HCT116 (cell line): Measurements from ENCODE around the gene GATB. TPM values are rescaled to one million over a fixed set of nuclear protein-coding genes. Genes with fewer than 3 reads are reported as not detected.

Experiments used
- ATAC-seq: fragments of 200-7000 bp; cut with Tn5 transposase; 2 replicates; pipeline ENCODE4 v1.9.1; 2020; ENCODE audit warnings: mild to moderate bottlenecking, moderate library complexity
- BruUV-seq: library from RNA; stranded (reverse); fragments of 400-500 nt; replicated peaks from 2 replicates; lab custom pipeline; 2021; lab: Mats Ljungman, UMichigan
- CTCF ChIA-PET: fragments of 300-600 bp; sonication (Branson Sonifier 250); formaldehyde crosslinking; loops from one replicate; lab custom pipeline; 2021; ENCODE audit warnings: antibody characterized with exemption; lab: Charles Lee
- POLR2A ChIA-PET: fragments of 300-600, 350-600 bp; sonication (Branson Sonifier 250); formaldehyde crosslinking; loops from one replicate; lab custom pipeline; 2021; ENCODE audit warnings: antibody characterized with exemption; lab: Charles Lee
- RAD21 ChIA-PET, 2 experiments: fragments of 300-600 bp; sonication (Branson Sonifier 250); formaldehyde crosslinking; loops; one replicate each; lab custom pipeline; 2023; ENCODE audit warnings: low total read pairs in 2 of 2; ENCODE audit not compliant: uncharacterized antibody in 2 of 2, unreplicated experiment in 2 of 2, low non-redundant PET in 1 of 2; lab: Charles Lee
- DNase-seq: peaks from one replicate; pipeline ENCODE4 v3.0.0-alpha.2; 2010; ENCODE audit warnings: low read depth, low spot score
- H2AFZ ChIP-seq: fragments of 200-600 bp; shearing (Covaris generic), sonication (generic); 2 replicates; pipeline ENCODE4 v1.6.1; 2017; ENCODE audit warnings: low read depth, mixed run types, mixed read lengths, antibody characterized with exemption, low read length; ENCODE audit not compliant: poor library complexity, severe bottlenecking
- H3K27ac ChIP-seq: 2 replicates; pipeline ENCODE4 v1.5.1; 2012; ENCODE audit warnings: low read depth, low read length
- H3K27me3 ChIP-seq: fragments of 200-600 bp; sonication (generic); 2 replicates; pipeline ENCODE4 v1.6.1; 2016; ENCODE audit warnings: mixed run types, low read length, mixed read lengths; ENCODE audit not compliant: insufficient read depth
- H3K36me3 ChIP-seq, 2 experiments: fragments of 200-500 bp in 1 of 2; fragments of 200-600 bp in 1 of 2; sonication (Bioruptor generic) in 1 of 2; sonication (generic) in 1 of 2; 2 replicates each; pipeline versions ENCODE4 v1.5.1 to v1.6.1; 2014 to 2016; ENCODE audit warnings: low read length in 2 of 2, inconsistent platforms in 1 of 2, mixed read lengths in 1 of 2, mixed run types in 1 of 2; ENCODE audit not compliant: insufficient read depth in 2 of 2, control insufficient read depth in 1 of 2
- H3K4me1 ChIP-seq, 2 experiments: fragments of 200-600 bp in 1 of 2; sonication (generic) in 1 of 2; 2 replicates each; pipeline versions ENCODE4 v1.5.1 to v1.6.1; 2012 to 2017; ENCODE audit warnings: low read length in 2 of 2, inconsistent platforms in 1 of 2, mild to moderate bottlenecking in 1 of 2, mixed read lengths in 1 of 2, mixed run types in 1 of 2, moderate library complexity in 1 of 2; ENCODE audit not compliant: insufficient read depth in 2 of 2, control insufficient read depth in 1 of 2
- H3K4me2 ChIP-seq: fragments of 200-600 bp; sonication (generic); 2 replicates; pipeline ENCODE4 v1.6.1; 2017; ENCODE audit warnings: mixed run types, low read length, mixed read lengths
- H3K4me3 ChIP-seq, 2 experiments: fragments of 200-600 bp in 1 of 2; sonication (generic) in 1 of 2; replicated peaks in 1 of 2; 2 replicates each; pipeline ENCODE4 v1.5.1; 2011 to 2016; ENCODE audit warnings: low read length in 2 of 2, control low read depth in 1 of 2, low read depth in 1 of 2, mild to moderate bottlenecking in 1 of 2, mixed read lengths in 1 of 2, mixed run types in 1 of 2
- H3K79me2 ChIP-seq: fragments of 200-600 bp; sonication (generic); 2 replicates; pipeline ENCODE4 v1.6.1; 2017; ENCODE audit warnings: mild to moderate bottlenecking, mixed run types, low read length, moderate library complexity, mixed read lengths; ENCODE audit not compliant: insufficient read depth
- H3K9ac ChIP-seq: fragments of 200-600 bp; sonication (generic); 2 replicates; pipeline ENCODE4 v1.6.1; 2016; ENCODE audit warnings: low read length, mixed read lengths
- H3K9me2 ChIP-seq: fragments of 200-600 bp; sonication (generic), shearing (Covaris generic); 2 replicates; pipeline ENCODE4 v1.6.1; 2017; ENCODE audit warnings: mixed run types, mild to moderate bottlenecking, moderate library complexity; ENCODE audit not compliant: insufficient read depth
- H3K9me3 ChIP-seq, 2 experiments: fragments of 200-500 bp in 1 of 2; fragments of 200-600 bp in 1 of 2; sonication (Bioruptor generic) in 1 of 2; sonication (generic) in 1 of 2; 2 replicates each; pipeline ENCODE4 v1.6.1; 2014 to 2017; ENCODE audit warnings: low read length in 2 of 2, mixed read lengths in 2 of 2, inconsistent platforms in 1 of 2, low read depth in 1 of 2, mild to moderate bottlenecking in 1 of 2, mixed run types in 1 of 2, moderate library complexity in 1 of 2; ENCODE audit not compliant: control insufficient read depth in 1 of 2, insufficient read depth in 1 of 2
- H4K20me1 ChIP-seq: fragments of 200-600 bp; sonication (generic), shearing (Covaris generic); 2 replicates; pipeline ENCODE4 v1.6.1; 2017; ENCODE audit warnings: mixed run types, mild to moderate bottlenecking, moderate library complexity; ENCODE audit not compliant: insufficient read depth
- ATF3 ChIP-seq: IDR thresholded peaks from 2 replicates; pipeline ENCODE4 v1.6.1; 2012
- CBX3 ChIP-seq: IDR thresholded peaks from 2 replicates; pipeline ENCODE4 v1.6.1; 2012; ENCODE audit warnings: low read depth
- CEBPB ChIP-seq: IDR thresholded peaks from 2 replicates; pipeline ENCODE4 v1.6.1; 2012; ENCODE audit warnings: low read depth
- CTCF ChIP-seq, 3 experiments: fragments of 200-600 bp in 1 of 3; sonication (generic) in 1 of 3; IDR thresholded peaks in 2 of 3; conservative IDR thresholded peaks in 1 of 3; 2 replicates each; pipeline ENCODE4 v1.5.1; 2012 to 2017; ENCODE audit warnings: low read depth in 2 of 3, low read length in 2 of 3, antibody characterized with exemption in 1 of 3, borderline replicate concordance in 1 of 3, control low read depth in 1 of 3, mild to moderate bottlenecking in 1 of 3, mixed read lengths in 1 of 3, mixed run types in 1 of 3, moderate library complexity in 1 of 3; ENCODE audit not compliant: insufficient read depth in 1 of 3
- ELF1 ChIP-seq: IDR thresholded peaks from 2 replicates; pipeline ENCODE4 v1.6.1; 2012; ENCODE audit warnings: low read depth, borderline replicate concordance
- EZH2 ChIP-seq: fragments of 200-600 bp; sonication (generic); IDR thresholded peaks from 2 replicates; pipeline ENCODE4 v1.6.1; 2017; ENCODE audit warnings: antibody characterized with exemption, mixed run types
- POLR2A ChIP-seq: IDR thresholded peaks from 2 replicates; pipeline ENCODE4 v1.7.0; 2011; ENCODE audit warnings: borderline replicate concordance; ENCODE audit not compliant: insufficient read depth, insufficient read length; ENCODE audit errors: extremely low read depth
- POLR2AphosphoS5 ChIP-seq: IDR thresholded peaks from 2 replicates; pipeline ENCODE4 v1.6.1; 2011; ENCODE audit warnings: mild to moderate bottlenecking, low read depth, low read length, moderate library complexity
- RAD21 ChIP-seq: IDR thresholded peaks from 2 replicates; pipeline ENCODE4 v1.6.1; 2012; ENCODE audit warnings: low read depth, mild to moderate bottlenecking
- SP1 ChIP-seq: IDR thresholded peaks from 2 replicates; pipeline ENCODE4 v1.6.1; 2012; ENCODE audit warnings: low read depth
- SRF ChIP-seq: IDR thresholded peaks from 2 replicates; pipeline ENCODE4 v1.6.1; 2012; ENCODE audit warnings: low read depth
- ZFX ChIP-seq: fragments of 450-650 bp; IDR thresholded peaks from 2 replicates; pipeline ENCODE4 v1.6.1; 2017
- ZNF274 ChIP-seq: fragments of 200-500 bp; sonication (Bioruptor generic); IDR thresholded peaks from 2 replicates; pipeline ENCODE4 v1.6.1; 2014; ENCODE audit warnings: mild to moderate bottlenecking, low read depth, low read length, inconsistent platforms
- intact Hi-C: fragments of 100-400 bp; cut with micrococcal nuclease; formaldehyde crosslinking; loops from 2 replicates; pipeline ENCODE4 v1.10.0; 2022
- total RNA-seq: library from RNA; stranded (reverse); gene quantifications from one replicate; pipeline ENCODE4 v1.2.1, GENCODE V29; 2021; ENCODE audit not compliant: unreplicated experiment

Gene GATB
- total RNA-seq, 1 experiment from 2014 or later: 29.3 TPM

- intact Hi-C loops: loop anchor here (10.0 kb wide), 3 partner anchors 402 to 652 kb away; no protein-coding TSS in a partner anchor
- Histone ChIP-seq H3K4me3 (no peak overlapping the region), H3K4me2 (no peak overlapping the region), H3K27ac (no peak overlapping the region), H3K79me2 (no peaks in the 10 kb centered on the region), H3K4me1 (no peaks in the 10 kb centered on the region), H3K9ac (no peak overlapping the region), H4K20me1 (no peaks in the 10 kb centered on the region), H3K9me3 (no peaks in the 10 kb centered on the region), H3K36me3 (no peaks in the 10 kb centered on the region), H3K27me3 (no peaks in the 10 kb centered on the region), H2AFZ (no peak overlapping the region), H3K9me2 (no peaks in the 10 kb centered on the region)
- POLR2A ChIA-PET: no interaction called here
- RAD21 ChIA-PET: no interaction called here
- CTCF ChIA-PET: no interaction called here
- DNase-seq: peak; percentile 6
- TF ChIP-seq POLR2A (no peak), ZFX (no peak), ZNF274 (no peak), EZH2 (no peak), RAD21 (peak; percentile 23; the same call in 1 of the 2 replicates), CTCF (IDR thresholded peaks at IDR 0.05 in 2 of 3, conservative IDR thresholded peaks at IDR 0.05 in 1 of 3; ENCODE audit: borderline replicate concordance in 1 of 3, insufficient read depth in 1 of 3, low read depth in 2 of 3, low read length in 2 of 3) (peak in 2 of 3 experiments; percentile 27 to 42; a peak in 3 of 6 replicates), ELF1 (no peak)
- no TSS peak for BruUV-seq
- ATAC-seq: peak; percentile 80
Observed at GRCh38 chr4:151766691-151767090, 5.9 kb upstream of the GATB start.

- Histone ChIP-seq H3K9me3 (no peaks in the 10 kb centered on the region), H3K4me2 (peak overlapping the region; percentile 88), H3K27me3 (no peaks in the 10 kb centered on the region), H3K79me2 (peaks cover 11% of the 10 kb centered on the region; the same call in 1 of the 2 replicates), H3K9me2 (no peaks in the 10 kb centered on the region), H3K4me3 (peak overlapping the region; percentile 87 to 96), H3K36me3 (no peaks in the 10 kb centered on the region), H2AFZ (no peak overlapping the region), H3K9ac (peak overlapping the region; percentile 92), H4K20me1 (no peaks in the 10 kb centered on the region), H3K27ac (no peak overlapping the region), H3K4me1 (peaks cover 7 to 13% of the 10 kb centered on the region in 2 experiments; a peak in 3 of 4 replicates)
- intact Hi-C loops: loop anchor here (10.0 kb wide), 3 partner anchors 395 to 645 kb away; no protein-coding TSS in a partner anchor
- RAD21 ChIA-PET: no interaction called here
- CTCF ChIA-PET: no interaction called here
- ATAC-seq: no peak
- no TSS peak for BruUV-seq
- POLR2A ChIA-PET: no interaction called here
- no peak for DNase-seq
- no peak for TF ChIP-seq POLR2A
- TF ChIP-seq POLR2AphosphoS5: no peak
- TF ChIP-seq SP1: no peak
- no peak for TF ChIP-seq CBX3
- no peak for TF ChIP-seq ZFX
- no peak for TF ChIP-seq CTCF (IDR thresholded peaks at IDR 0.05 in 2 of 3, conservative IDR thresholded peaks at IDR 0.05 in 1 of 3; ENCODE audit: borderline replicate concordance in 1 of 3, insufficient read depth in 1 of 3, low read depth in 2 of 3, low read length in 2 of 3)
- no peak for TF ChIP-seq SRF
- TF ChIP-seq CEBPB: no peak
- no peak for TF ChIP-seq ATF3
- TF ChIP-seq ELF1: no peak
Observed at GRCh38 chr4:151760002-151760401, 805 bp downstream of the GATB start.
